T-helper 17 cell (primary cell): ENCODE results near the gene PSMA6. TPM values are rescaled to one million over a fixed set of nuclear protein-coding genes. Genes with fewer than 3 reads are reported as not detected.
A peak's percentile ranks its signal among the peaks of the same experiment; 100 is the strongest.
"Not testable (repeated sequence)": the region's sequence is repeated elsewhere in the genome, so short reads cannot be mapped to it uniquely, and the experiment has no call there.

Experiments
- ATAC-seq: fragments of 150-1000 bp; cut with Tn5 transposase; 2 replicates; pipeline ENCODE4 v1.10.0; 2021; ENCODE audit warnings: mild to moderate bottlenecking, moderate library complexity
- DNase-seq, 3 donors: peaks; one replicate each; pipeline versions ENCODE4 v3.0.0 to v3.0.0-alpha.2; 2020 to 2021
- H3K9me3 ChIP-seq: one replicate; pipeline ENCODE4 v1.7.0; 2013; ENCODE audit warnings: low read length, mild to moderate bottlenecking; ENCODE audit not compliant: control insufficient read depth, poor library complexity, severe bottlenecking
- H3K27ac Mint-ChIP-seq: one replicate; pipeline ENCODE4 v1.8.0; 2022; ENCODE audit warnings: mild to moderate bottlenecking, moderate library complexity, mixed read lengths
- H3K27me3 Mint-ChIP-seq: one replicate; pipeline ENCODE4 v1.8.0; 2022; ENCODE audit warnings: mixed read lengths
- H3K36me3 Mint-ChIP-seq: one replicate; pipeline ENCODE4 v1.8.0; 2022; ENCODE audit warnings: low read depth, mixed read lengths
- H3K4me1 Mint-ChIP-seq: one replicate; pipeline ENCODE4 v1.8.0; 2022; ENCODE audit warnings: mild to moderate bottlenecking, mixed read lengths
- H3K4me3 Mint-ChIP-seq: one replicate; pipeline ENCODE4 v1.8.0; 2022; ENCODE audit warnings: mild to moderate bottlenecking, moderate library complexity, mixed read lengths
- total RNA-seq, 4 donors: library from RNA in 2 of 4; stranded (reverse) in 2 of 4; gene quantifications; one replicate each; pipeline ENCODE4 v1.2.3 and lab custom pipeline; 2022 to 2026

Gene PSMA6
- total RNA-seq (100 to 1,000 TPM; 115 to 117 TPM), total RNA-seq (lab: John Stamatoyannopoulos, UW) (16.5 to 25.0 reads per million in 2 donors)

DNA sequence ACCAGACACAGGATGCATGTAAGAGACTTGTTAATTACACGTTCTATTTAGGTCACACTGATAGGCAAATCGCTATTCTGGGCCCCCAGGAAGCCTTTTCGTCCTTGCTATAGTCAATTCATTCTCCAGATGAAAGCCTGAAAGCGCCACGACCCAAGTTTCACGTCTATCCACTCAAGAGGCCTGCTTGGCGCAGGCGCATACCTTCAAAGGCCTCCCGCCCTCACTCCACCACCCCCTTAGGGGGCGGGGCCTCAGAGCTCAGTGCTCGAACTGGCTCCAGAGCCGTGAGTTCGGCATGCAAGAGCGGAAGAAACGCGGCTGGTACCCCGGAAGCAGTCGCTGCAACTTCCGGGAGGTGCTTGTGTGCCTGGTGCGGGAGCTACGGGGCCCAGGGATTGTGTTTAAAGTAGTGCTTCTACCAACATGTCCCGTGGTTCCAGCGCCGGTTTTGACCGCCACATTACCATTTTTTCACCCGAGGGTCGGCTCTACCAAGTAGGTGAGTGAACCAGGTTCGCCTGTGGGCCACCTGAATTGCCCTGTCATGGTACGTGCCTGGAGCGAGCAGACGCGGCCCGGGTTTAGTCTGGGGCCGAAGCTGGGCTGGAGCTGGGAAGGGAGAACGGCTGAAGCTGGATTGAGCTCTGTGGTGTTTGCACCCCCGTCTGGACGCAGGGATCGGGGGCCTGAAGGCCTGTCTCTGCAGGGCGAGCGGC lies at the start of gene PSMA6:
TSS of gene PSMA6 (plus strand) at position 332 of the 719 bp plus-strand sequence. CDS start at position 427, 95 bp downstream.
- Mint-ChIP-seq H3K36me3 (no peaks in the 10 kb centered on the region), H3K4me3 (peak within 1 kb of the TSS; percentile 95), H3K27ac (peak within 1 kb of the TSS; percentile 97), H3K4me1 (peaks cover 34% of the 10 kb centered on the region), H3K27me3 (no peaks in the 10 kb centered on the region)
- peak; percentile 94 for ATAC-seq
- peak; percentile 97 to 99 (median 98) for DNase-seq
- H3K9me3 ChIP-seq: no peaks in the 10 kb centered on the region

- H3K9me3 ChIP-seq: no peaks in the 10 kb centered on the region
- ATAC-seq (no peak), DNase-seq (no peak)
- Mint-ChIP-seq H3K4me3 (no peak overlapping the region), H3K36me3 (peaks cover 4% of the 10 kb centered on the region), H3K27me3 (no peaks in the 10 kb centered on the region), H3K4me1 (peaks cover 25% of the 10 kb centered on the region), H3K27ac (peak overlapping the region; percentile 65)
These were observed 49.4 kb upstream of the PSMA6 start for GRCh38 chr14:35242599-35243311.

DNA sequence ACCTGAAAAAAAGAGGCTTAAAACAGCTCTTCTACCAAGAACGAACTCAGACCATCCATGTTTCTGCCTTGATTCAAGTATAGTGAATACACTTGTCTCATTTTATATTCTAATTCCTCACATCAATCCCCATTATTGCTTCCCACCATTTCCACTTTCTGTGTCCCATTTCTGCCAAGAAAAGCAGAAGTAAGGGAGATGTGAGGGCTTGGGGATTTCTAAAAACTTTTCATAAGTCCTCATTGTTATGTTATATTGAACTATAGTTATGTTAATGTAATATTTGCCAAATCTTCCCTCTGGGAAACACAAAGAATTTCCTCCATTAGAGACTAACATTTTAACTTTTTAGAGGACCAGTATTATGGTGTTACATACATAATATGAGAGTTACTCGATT lies 48.2 kb upstream of the PSMA6 start:
- ATAC-seq (no peak), DNase-seq (no peak)
- peaks cover 27% of the 10 kb centered on the region for H3K4me1 Mint-ChIP-seq
- no peak overlapping the region for H3K27ac Mint-ChIP-seq
- H3K4me3 Mint-ChIP-seq: no peak overlapping the region
- H3K27me3 Mint-ChIP-seq: no peaks in the 10 kb centered on the region
- peaks cover 4% of the 10 kb centered on the region for H3K36me3 Mint-ChIP-seq
- no peaks in the 10 kb centered on the region for H3K9me3 ChIP-seq

DNA sequence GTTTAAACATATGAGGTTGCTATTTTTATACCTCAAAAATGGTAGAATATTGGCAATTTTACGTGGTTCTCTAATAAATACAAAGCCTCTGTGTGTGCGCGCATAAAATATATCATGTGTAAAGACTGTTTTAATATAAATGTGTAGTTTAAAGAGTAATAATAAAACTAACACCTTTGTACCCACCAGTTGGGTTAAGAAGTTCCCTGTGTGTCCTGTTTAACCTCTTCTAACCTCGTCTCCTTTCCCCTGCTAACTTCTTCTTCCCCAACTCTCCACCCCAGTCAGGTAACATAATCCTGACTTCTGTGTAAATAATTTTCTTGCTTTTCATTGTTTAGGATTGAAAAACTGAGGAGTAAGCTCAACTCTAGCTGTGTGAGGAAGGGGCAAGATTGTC lies 47.6 kb upstream of the PSMA6 start:
- Mint-ChIP-seq H3K4me1 (peaks cover 24% of the 10 kb centered on the region), H3K4me3 (no peak overlapping the region), H3K27ac (no peak overlapping the region), H3K27me3 (no peaks in the 10 kb centered on the region), H3K36me3 (peaks cover 4% of the 10 kb centered on the region)
- no peak for ATAC-seq
- no peak for DNase-seq
- no peaks in the 10 kb centered on the region for H3K9me3 ChIP-seq

GRCh38 chr14:35245051-35245450 lies 47.1 kb upstream of the PSMA6 start:
- H3K27me3 Mint-ChIP-seq: no peaks in the 10 kb centered on the region

GRCh38 chr14:35247777-35248475 lies 44.3 kb upstream of the PSMA6 start:
- H3K9me3 ChIP-seq: no peaks in the 10 kb centered on the region
- peaks cover 6% of the 10 kb centered on the region for H3K36me3 Mint-ChIP-seq
- DNase-seq: no peak
- H3K27me3 Mint-ChIP-seq: no peaks in the 10 kb centered on the region
- H3K27ac Mint-ChIP-seq: peak overlapping the region; percentile 11
- no peak overlapping the region for H3K4me3 Mint-ChIP-seq
- peaks cover 15% of the 10 kb centered on the region for H3K4me1 Mint-ChIP-seq
- ATAC-seq: no peak

More at GRCh38 chr14:35245051-35245450, 47.1 kb upstream of the PSMA6 start:
- Mint-ChIP-seq H3K4me3 (no peak overlapping the region), H3K4me1 (peaks cover 24% of the 10 kb centered on the region), H3K27ac (no peak overlapping the region), H3K36me3 (peaks cover 4% of the 10 kb centered on the region)
- no peaks in the 10 kb centered on the region for H3K9me3 ChIP-seq
- DNase-seq (no peak), ATAC-seq (no peak)

DNA sequence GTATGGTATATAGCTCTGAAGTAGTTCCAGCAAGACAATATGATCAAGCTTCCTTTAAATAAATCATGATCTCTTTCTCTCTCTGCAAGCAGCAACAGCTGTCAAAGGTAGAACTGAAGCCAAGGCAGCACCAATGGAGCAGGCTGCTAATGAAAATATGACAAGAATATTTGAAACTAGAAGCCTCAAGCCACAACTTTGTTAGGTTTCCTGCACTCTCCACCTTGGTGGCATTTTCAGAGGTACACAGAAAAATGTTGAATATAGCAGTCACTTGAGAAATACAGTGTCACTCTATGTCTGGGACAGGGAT lies 43.8 kb upstream of the PSMA6 start:
- Mint-ChIP-seq H3K36me3 (peaks cover 6% of the 10 kb centered on the region), H3K27ac (no peak overlapping the region), H3K4me3 (no peak overlapping the region)

DNA sequence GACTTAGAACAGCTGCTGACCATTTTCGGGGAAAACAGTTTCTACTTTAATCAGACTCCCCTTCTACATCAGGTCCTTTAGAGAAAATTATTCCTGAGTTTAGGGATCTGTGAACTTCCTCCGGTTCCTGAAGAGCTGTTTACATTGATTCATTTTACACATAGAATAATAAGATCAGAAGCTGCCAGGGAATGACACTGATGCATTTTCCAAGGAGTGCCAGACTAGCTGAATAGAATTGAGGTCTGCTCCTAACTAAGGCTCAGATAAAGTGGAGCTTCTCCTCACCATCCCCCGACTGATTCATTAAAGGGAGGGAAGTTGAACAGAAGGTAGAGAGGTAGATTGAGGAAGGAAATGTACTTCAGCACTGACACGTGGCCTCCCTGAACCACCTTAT lies 41.9 kb upstream of the PSMA6 start:
- H3K27me3 Mint-ChIP-seq: no peaks in the 10 kb centered on the region
- no peak for DNase-seq
- no peak for ATAC-seq
- no peaks in the 10 kb centered on the region for H3K9me3 ChIP-seq
- no peak overlapping the region for H3K27ac Mint-ChIP-seq
- H3K36me3 Mint-ChIP-seq: peaks cover 16% of the 10 kb centered on the region
- H3K4me1 Mint-ChIP-seq: peaks cover 28% of the 10 kb centered on the region
- no peak overlapping the region for H3K4me3 Mint-ChIP-seq

More for the DNA sequence above, 43.8 kb upstream of the PSMA6 start:
- H3K9me3 ChIP-seq: no peaks in the 10 kb centered on the region
- peaks cover 18% of the 10 kb centered on the region for H3K4me1 Mint-ChIP-seq
- ATAC-seq: no peak
- H3K27me3 Mint-ChIP-seq: no peaks in the 10 kb centered on the region
- DNase-seq: no peak

GRCh38 chr14:35252451-35252868 lies 39.7 kb upstream of the PSMA6 start:
- Mint-ChIP-seq H3K27me3 (no peaks in the 10 kb centered on the region), H3K27ac (peak overlapping the region; percentile 71), H3K4me1 (peaks cover 25% of the 10 kb centered on the region), H3K4me3 (no peak overlapping the region), H3K36me3 (peaks cover 18% of the 10 kb centered on the region)
- no peaks in the 10 kb centered on the region for H3K9me3 ChIP-seq
- no peak for ATAC-seq
- DNase-seq: no peak

GRCh38 chr14:35253056-35253455 lies 39.1 kb upstream of the PSMA6 start:
- peaks cover 18% of the 10 kb centered on the region for H3K36me3 Mint-ChIP-seq
- H3K27me3 Mint-ChIP-seq, H3K4me3 Mint-ChIP-seq, ATAC-seq, DNase-seq, H3K9me3 ChIP-seq: not testable (repeated sequence)
- peak overlapping the region; percentile 71 for H3K27ac Mint-ChIP-seq
- peaks cover 24% of the 10 kb centered on the region for H3K4me1 Mint-ChIP-seq

DNA sequence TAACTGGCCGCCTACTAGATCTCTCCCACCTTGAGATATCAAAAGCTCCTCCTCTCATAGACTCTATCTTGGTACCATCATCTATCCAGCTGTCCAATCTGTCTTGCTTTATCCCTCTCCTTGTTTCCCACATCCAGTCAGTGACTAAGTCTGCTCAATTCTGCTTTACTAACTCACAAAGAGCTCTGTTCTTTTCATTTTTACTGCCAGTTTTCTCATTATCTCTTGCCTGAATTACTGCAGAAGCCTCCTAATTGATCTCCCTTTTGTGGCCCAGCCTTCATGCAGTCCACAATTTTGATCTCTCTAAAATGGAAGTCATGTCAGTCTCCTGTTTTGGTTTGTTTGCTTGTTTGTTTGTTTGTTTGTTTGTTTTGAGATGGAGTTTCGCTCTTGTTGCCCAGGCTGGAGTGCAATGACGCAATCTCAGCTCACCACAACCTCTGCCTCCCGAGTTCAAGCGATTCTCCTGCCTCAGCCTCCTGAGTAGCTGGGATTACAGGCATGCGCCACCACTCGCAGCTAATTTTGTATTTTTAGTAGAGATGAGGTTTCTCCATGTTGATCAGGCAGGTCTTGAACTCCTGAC lies 38.1 kb upstream of the PSMA6 start:
- not testable (repeated sequence) for DNase-seq

GRCh38 chr14:35254736-35255135 lies 37.4 kb upstream of the PSMA6 start:
- peaks cover 24% of the 10 kb centered on the region for H3K4me1 Mint-ChIP-seq
- no peaks in the 10 kb centered on the region for H3K27me3 Mint-ChIP-seq
- H3K36me3 Mint-ChIP-seq: peaks cover 18% of the 10 kb centered on the region
- no peak overlapping the region for H3K4me3 Mint-ChIP-seq
- H3K27ac Mint-ChIP-seq: peak overlapping the region; percentile 87
- ATAC-seq (peak; percentile 25), DNase-seq (no peak)
- H3K9me3 ChIP-seq: no peaks in the 10 kb centered on the region

More for the DNA sequence above, 38.1 kb upstream of the PSMA6 start:
- H3K36me3 Mint-ChIP-seq: peaks cover 18% of the 10 kb centered on the region
- H3K27ac Mint-ChIP-seq: peak overlapping the region; percentile 87
- not testable (repeated sequence) for H3K4me3 Mint-ChIP-seq, ATAC-seq, H3K9me3 ChIP-seq, H3K27me3 Mint-ChIP-seq
- peaks cover 24% of the 10 kb centered on the region for H3K4me1 Mint-ChIP-seq

DNA sequence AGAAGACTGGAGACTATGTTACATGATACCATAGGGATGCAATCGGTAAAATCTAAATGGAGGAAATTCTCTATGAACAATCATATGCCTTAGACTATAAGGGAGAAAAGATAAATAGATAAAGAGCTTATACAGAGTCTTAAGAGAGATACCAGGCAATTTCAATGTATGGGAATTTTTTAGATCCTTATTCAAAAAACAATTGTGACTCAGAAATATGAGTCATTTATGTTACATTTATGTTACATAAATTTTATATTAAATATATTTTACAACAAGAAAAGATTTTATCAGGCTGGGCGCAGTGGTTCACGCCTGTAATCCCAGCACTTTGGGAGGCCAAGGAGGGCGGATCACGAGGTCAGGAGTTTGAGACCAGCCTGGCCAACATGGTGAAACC lies 36.5 kb upstream of the PSMA6 start:
- no peak for ATAC-seq
- peaks cover 18% of the 10 kb centered on the region for H3K36me3 Mint-ChIP-seq
- no peak overlapping the region for H3K27ac Mint-ChIP-seq
- H3K4me1 Mint-ChIP-seq: peaks cover 24% of the 10 kb centered on the region
- H3K4me3 Mint-ChIP-seq: no peak overlapping the region
- no peaks in the 10 kb centered on the region for H3K27me3 Mint-ChIP-seq
- no peaks in the 10 kb centered on the region for H3K9me3 ChIP-seq
- DNase-seq: no peak
